HG03520 (cell line): ENCODE measurements around the gene HORMAD2.

Source experiments
- ATAC-seq: cut with Tn5 transposase; IDR thresholded peaks from one replicate; pipeline ENCODE4 v1.9.1; 2021; ENCODE audit warnings: mild to moderate bottlenecking, moderate library complexity; ENCODE audit not compliant: unreplicated experiment

The HORMAD2 gene

DNA sequence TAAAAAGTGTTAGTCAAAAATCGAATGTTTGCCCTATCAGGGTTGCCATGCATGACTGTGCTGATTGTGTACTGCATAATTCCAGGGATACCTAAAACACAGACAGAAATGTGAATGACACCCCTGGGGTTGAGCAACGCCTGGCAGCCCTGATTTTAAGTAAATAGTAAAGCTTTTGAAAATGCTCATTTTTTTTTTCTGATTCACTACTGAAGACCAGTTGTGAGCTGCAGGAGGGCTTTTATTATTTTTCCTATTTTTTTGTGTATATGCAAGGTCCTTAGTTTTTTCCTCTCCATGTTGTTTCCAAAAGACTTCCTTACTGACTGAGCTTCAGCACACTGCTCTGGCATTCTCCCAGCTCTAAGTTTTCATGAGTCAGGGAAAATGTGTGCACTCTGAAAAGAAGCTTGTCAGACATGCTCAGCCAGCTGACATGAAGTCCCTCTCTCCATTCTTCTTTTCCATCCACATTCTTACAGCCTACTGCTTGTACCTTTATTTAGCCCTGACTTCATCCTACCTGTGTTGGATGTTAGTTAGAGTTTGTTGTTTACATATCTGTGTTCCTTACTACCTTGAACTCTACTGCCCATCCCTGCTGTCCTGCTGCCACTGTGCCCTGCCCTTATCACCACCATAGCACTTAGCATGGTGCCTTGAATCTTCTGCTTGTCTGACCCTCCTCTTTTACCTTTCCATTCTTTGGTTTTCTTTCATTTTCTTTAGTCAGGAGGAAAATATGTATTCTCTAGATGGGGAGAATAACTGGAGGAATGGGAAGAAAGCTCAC lies 79.5 kb downstream of the HORMAD2 start:
- ATAC-seq, result no peak

GRCh38 chr22:30161051-30161469 lies 80.8 kb downstream of the HORMAD2 start:
- ATAC-seq, result no peak

GRCh38 chr22:30167296-30167695 lies 87.0 kb downstream of the HORMAD2 start:
- no peak for ATAC-seq

GRCh38 chr22:30167734-30168133 lies 87.5 kb downstream of the HORMAD2 start:
- ATAC-seq, result no peak

DNA sequence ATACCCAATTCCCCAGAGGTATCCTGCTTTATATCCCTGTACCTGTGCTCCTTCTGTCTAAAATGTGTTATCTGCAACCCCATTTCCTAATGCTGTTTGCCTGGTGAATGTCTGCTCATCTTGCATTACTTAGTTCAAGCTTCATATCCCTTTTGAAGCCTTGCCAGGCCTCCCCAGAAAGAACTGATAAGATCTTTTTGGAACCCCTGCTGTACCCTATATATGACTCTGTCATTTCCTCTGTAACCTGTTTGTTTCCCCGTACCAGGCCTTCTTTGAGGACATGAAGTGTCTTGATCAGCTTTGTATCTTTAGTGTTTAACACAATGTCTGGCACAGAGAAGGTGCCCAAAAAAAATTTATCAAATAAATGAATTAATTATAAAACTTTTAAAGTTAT lies 88.7 kb downstream of the HORMAD2 start:
- ATAC-seq, result no peak

- ATAC-seq, result no peak
Observed at GRCh38 chr22:30170129-30170528, 89.9 kb downstream of the HORMAD2 start.

DNA sequence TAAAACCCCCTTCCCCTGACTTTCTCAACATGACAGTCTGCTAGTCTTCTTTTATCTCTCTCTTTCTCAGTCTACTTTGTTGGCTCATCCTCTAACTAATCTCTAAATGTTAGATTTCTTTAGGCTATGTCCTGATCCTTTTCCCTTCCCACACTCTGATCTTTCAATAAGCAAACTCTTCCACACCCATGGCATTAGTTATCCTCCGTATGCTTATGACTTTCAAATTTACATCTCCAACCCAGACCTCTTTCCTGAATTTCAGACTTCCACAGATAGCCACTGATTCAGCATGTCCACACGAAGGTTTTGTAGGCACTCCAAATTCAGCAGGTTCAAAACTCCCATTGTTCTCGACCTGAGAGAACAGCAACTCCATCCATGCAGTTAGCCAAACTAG lies 90.7 kb downstream of the HORMAD2 start:
- ATAC-seq, result no peak

- ATAC-seq, result no peak
Observed at GRCh38 chr22:30175690-30176288, 95.5 kb downstream of the HORMAD2 start.

DNA sequence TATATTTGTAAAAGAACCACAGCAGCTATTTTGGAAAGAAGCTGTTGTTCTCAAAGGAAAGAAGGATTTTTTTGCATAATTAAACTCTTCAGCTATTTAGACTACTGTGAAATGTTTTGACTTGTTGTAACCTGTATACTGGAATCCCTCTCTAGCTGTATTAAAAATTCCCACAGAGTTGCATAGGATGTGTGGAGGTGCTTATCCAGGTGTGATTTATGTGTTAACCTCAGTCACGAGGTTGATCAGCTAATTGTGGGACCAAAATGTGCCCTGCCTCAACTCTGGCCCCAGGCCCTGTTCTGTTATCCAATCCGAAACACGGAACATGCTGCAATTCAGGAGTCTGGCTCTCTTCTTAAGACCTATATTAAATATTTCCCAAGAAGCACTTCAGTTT lies 96.2 kb downstream of the HORMAD2 start:
- no peak for ATAC-seq

GRCh38 chr22:30178181-30179126 lies 98.2 kb downstream of the HORMAD2 start:
- ATAC-seq, result no peak

- no peak for ATAC-seq
Observed at GRCh38 chr22:30180616-30181015, 100.4 kb downstream of the HORMAD2 start.

DNA sequence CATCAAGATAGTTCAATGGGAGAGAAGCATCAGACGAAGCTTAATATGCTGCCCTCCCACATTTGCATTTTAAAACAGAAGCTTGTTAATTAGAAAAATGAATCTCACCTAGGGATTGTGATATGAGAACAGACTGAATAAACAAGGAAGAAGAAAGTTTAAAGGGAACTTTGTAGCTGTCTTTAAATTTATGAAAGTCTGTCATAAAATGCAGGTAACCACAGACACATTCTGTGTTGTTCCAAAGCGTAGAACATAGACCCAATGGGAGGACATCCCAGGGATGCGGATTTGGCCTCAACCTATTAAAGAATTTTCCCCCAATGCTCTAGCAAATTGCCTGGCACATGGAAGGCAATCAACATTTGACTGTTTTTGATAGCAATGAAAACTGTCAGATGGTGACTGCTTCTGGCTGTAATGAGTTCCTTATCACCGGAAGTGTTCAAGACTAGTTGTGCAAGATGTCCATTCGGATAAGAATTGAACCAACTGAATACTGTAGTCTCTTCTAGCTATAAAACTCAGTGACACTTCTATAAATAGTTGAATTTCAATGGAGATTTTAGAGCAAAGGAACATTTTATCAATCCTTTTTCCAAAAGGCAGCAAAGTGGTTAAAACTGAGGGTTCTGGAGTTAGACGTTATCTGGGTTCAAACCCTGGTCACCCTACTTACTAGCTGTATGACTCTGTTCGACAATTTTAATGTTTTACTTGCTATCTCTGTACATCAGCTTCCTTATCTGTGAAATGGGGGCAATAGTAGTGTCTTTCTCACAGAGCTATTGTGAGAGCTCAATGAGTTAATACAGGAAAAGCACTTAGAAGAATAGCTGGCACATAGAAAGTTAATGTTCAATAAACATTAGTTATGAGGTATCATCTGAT lies 101.4 kb downstream of the HORMAD2 start:
- no peak for ATAC-seq

DNA sequence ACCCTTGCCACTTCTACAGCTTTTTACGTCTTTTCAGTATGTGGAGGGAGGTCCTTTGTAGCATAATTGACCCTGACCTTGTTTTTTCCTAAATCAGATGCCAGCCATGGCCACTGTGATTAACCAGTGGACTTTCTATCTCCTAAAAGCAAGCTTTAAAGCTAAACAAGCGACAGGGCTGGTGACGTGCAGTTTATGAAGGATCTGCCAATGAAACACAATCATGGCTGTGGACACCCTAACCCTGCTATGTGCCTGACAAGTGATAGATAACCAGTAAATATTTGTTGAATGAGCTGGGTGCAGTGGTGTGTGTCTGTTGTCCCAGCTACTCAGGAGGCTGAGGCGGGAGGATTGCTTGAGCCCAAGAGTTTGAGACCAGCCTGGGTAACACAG lies 102.1 kb downstream of the HORMAD2 start:
- ATAC-seq, result no peak

DNA sequence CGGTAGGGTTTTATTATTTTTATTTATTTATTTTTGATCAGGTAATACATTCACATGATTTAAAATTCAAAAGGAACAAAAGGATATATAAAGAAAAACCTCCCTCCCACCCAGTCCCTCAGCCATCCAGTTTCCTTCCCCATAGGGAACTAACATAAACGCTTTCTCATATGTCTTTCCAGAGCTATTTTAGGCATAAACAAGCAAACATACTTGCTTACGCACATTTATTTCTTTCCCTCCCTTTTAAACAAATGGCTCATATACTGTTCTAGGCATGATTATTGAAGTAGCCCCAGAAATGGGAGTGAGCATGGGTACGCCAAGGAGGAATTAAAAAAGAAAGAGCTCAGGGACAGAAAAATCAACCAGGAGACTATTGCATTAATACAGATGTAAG lies 102.6 kb downstream of the HORMAD2 start:
- no peak for ATAC-seq

DNA sequence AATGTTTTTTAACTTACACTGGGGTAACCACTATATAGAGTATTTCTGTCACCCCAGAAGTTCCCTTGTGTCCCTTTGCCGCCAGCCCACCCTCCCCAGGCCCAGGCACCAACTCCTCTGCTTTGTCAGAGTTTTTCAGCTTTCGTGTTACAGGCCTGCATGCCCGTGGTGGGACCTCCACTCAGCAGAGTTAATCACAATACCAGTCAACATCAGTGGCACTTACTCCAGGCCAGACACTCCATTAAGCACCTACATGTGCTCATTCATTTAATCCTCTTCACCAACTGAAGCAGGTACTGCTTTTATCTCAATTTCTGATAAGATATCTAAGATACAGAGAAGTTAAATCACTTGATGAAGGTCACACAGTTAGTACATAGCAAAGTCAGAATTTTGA lies 103.0 kb downstream of the HORMAD2 start:
- ATAC-seq, result no peak

DNA sequence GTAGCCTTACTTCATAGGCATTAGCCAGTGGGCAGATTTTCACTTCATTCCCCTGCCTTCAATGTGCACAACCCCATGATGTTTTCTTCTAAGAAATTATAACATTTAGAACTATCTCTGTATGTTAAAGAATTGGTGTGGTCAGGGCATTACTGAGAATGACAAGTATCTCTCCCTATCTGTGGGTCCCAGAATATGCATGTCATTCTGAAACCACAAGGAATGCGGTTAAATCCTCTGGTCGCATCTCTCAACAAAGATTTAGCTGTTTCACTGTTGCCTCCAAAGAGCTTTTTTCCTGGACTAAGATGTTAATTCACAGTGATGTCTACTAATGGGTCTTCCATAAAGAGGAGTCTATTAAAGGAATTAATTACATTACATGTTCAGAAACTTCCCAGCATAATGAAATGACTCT lies 103.6 kb downstream of the HORMAD2 start:
- no peak for ATAC-seq

DNA sequence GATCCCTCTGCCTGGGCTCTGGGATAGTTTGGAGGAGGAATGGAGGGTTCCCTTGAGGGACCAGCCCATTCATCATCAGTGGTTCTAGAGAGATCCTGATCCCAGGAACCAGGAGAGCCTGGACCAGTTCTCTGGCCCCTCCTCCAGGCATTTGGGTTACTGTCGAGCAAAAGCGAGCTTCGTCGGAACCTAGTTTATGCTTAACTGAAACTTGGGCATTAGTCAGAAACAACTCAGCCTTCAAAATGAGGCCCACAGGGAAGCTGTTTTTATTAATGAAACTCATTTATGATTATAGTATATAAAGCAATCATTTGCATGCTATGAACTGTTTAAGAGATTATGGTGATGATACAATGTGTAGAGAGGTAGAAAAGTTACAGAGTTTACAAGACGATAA lies 104.9 kb downstream of the HORMAD2 start:
- ATAC-seq, result no peak

- ATAC-seq, result no peak
Observed at GRCh38 chr22:30185549-30185948, 105.3 kb downstream of the HORMAD2 start.

DNA sequence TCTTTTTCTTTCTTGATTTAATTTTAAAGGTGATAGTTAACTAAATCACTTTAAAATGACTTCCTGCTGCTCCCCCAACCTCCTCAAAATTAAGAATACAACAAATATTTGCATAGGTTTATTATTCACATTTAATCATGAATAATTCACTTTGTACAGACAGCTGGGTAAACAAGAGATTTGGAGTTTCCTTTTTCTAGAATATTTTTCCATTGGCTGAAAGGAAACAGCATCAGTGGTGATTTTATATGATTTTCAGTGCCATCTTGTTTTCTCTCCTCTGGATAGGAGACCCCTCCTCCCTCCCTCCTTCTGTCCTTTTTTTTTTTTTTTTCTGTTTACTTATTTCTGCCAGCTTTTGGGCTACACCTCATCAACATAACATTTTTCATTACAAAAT lies 105.8 kb downstream of the HORMAD2 start:
- ATAC-seq, result no peak

DNA sequence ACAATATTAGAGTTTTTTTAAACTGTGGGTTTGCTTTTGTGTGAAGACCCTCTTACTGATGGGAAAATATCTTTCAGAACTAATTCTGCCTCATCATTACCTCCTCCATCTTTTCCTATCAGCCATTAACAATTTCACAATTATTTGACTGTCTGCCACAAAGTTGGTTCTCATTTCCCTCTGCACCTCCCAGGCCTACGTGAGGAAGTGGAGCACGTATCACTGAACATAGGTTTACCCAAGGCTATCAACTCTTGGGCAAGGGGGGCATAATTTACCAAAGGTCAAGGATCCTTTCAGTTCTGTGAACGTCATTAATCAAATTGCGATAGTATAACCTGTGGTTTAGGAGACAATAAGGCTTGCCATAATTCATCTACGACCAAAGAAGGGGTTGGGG lies 106.2 kb downstream of the HORMAD2 start:
- no peak for ATAC-seq

GRCh38 chr22:30187094-30187493 lies 106.8 kb downstream of the HORMAD2 start:
- ATAC-seq, result no peak
